HG03280 (cell line): Measurements from ENCODE around the gene RGS16.
A peak's percentile ranks its signal among the peaks of the same experiment; 100 is the strongest.

Experiments
- ATAC-seq: cut with Tn5 transposase; IDR thresholded peaks from one replicate; pipeline ENCODE4 v1.9.1; 2021; ENCODE audit warnings: mild to moderate bottlenecking, moderate library complexity; ENCODE audit not compliant: unreplicated experiment

RGS16 gene

GRCh38 chr1:182630586-182630985, 26.4 kb upstream of the RGS16 start:
- ATAC-seq: no peak

GRCh38 chr1:182629499-182630096, 25.4 kb upstream of the RGS16 start:
- no peak for ATAC-seq

GRCh38 chr1:182629080-182629479, 24.9 kb upstream of the RGS16 start:
- ATAC-seq: no peak

- ATAC-seq: no peak
Observed at GRCh38 chr1:182628657-182629056, 24.5 kb upstream of the RGS16 start.

- no peak for ATAC-seq
Observed at GRCh38 chr1:182627622-182628021, 23.4 kb upstream of the RGS16 start.

GRCh38 chr1:182626527-182626926, 22.3 kb upstream of the RGS16 start:
- ATAC-seq: no peak

GRCh38 chr1:182625719-182626504, 21.7 kb upstream of the RGS16 start:
- no peak for ATAC-seq

GRCh38 chr1:182625024-182625423, 20.8 kb upstream of the RGS16 start:
- ATAC-seq: no peak

GRCh38 chr1:182624577-182624976, 20.4 kb upstream of the RGS16 start:
- ATAC-seq: no peak

GRCh38 chr1:182622901-182623528, 18.8 kb upstream of the RGS16 start:
- ATAC-seq: peak; percentile 56

GRCh38 chr1:182621906-182622305, 17.7 kb upstream of the RGS16 start:
- ATAC-seq: no peak

GRCh38 chr1:182620924-182621585, 16.9 kb upstream of the RGS16 start:
- no peak for ATAC-seq

- ATAC-seq: no peak
Observed at GRCh38 chr1:182617734-182618351, 13.7 kb upstream of the RGS16 start.

GRCh38 chr1:182617014-182617429, 12.8 kb upstream of the RGS16 start:
- no peak for ATAC-seq

GRCh38 chr1:182616130-182617013, 12.2 kb upstream of the RGS16 start:
- ATAC-seq: peak; percentile 58

- peak; percentile 17 for ATAC-seq
Observed at GRCh38 chr1:182615468-182616129, 11.4 kb upstream of the RGS16 start.

- peak; percentile 47 for ATAC-seq
Observed at GRCh38 chr1:182614796-182615454, 10.7 kb upstream of the RGS16 start.

- no peak for ATAC-seq
Observed at GRCh38 chr1:182611787-182612186, 7.6 kb upstream of the RGS16 start.

- ATAC-seq: no peak
Observed at GRCh38 chr1:182611326-182611725, 7.1 kb upstream of the RGS16 start.
